Measurements from ENCODE around the gene PRIMPOL.
A peak's percentile ranks its signal among the peaks of the same experiment; 100 is the strongest.
"Not testable (repeated sequence)": the region's sequence is repeated elsewhere in the genome, so short reads cannot be mapped to it uniquely, and the experiment has no call there.

PRIMPOL gene

DNA sequence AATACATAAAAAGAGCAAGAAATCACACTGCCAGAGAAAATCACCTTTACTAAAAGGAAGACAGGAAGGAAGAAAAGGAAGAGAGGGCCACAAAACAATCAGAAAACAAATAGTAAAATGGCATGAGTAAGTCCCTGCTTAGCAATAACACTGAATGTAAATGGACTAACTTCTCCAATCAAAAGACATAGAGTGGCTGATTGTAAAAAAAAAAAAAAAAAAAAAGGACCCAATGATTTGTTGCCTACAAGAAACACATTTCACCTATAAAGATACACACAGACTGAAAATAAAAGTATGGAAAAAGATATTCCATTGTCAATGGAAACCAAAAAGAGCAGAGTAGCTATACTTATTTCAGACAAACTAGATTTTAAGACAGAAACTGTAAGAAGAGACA, 71.7 kb downstream of the PRIMPOL start:
- Histone ChIP-seq H3K4me3 (ENCODE audit: low read depth in 1 of 5, low read length in 5 of 5) (no peak overlapping the region), H3K9ac (ENCODE audit: low read length in 5 of 5) (no peak overlapping the region), H3K9me3 (ENCODE audit: control insufficient read depth in 5 of 5, low read length in 5 of 5) (peaks cover 0 to 8% (median 3%) of the 10 kb centered on the region in 5 donors), H3K36me3 (ENCODE audit: control insufficient read depth in 5 of 5, insufficient read depth in 5 of 5, low read length in 5 of 5) (peaks cover 0 to 7% (median 0%) of the 10 kb centered on the region in 5 donors), H3K27me3 (ENCODE audit: control insufficient read depth in 5 of 5, insufficient read depth in 4 of 5, low read length in 5 of 5) (no peaks in the 10 kb centered on the region), H3K27ac (ENCODE audit: low read depth, low read length) (no peak overlapping the region), H3K4me1 (ENCODE audit: control insufficient read depth in 5 of 5, insufficient read depth in 5 of 5, low read length in 5 of 5) (no peaks in the 10 kb centered on the region)

- Histone ChIP-seq H3K4me3 (ENCODE audit: low read depth in 1 of 5, low read length in 5 of 5) (no peak overlapping the region), H3K4me1 (ENCODE audit: control insufficient read depth in 5 of 5, insufficient read depth in 5 of 5, low read length in 5 of 5) (no peaks in the 10 kb centered on the region), H3K9me3 (ENCODE audit: control insufficient read depth in 5 of 5, low read length in 5 of 5) (peaks cover 0 to 8% (median 3%) of the 10 kb centered on the region in 5 donors), H3K27ac (ENCODE audit: low read depth, low read length) (no peak overlapping the region), H3K27me3 (ENCODE audit: control insufficient read depth in 5 of 5, insufficient read depth in 4 of 5, low read length in 5 of 5) (no peaks in the 10 kb centered on the region), H3K9ac (ENCODE audit: low read length in 5 of 5) (no peak overlapping the region), H3K36me3 (ENCODE audit: control insufficient read depth in 5 of 5, insufficient read depth in 5 of 5, low read length in 5 of 5) (peaks cover 0 to 6% (median 0%) of the 10 kb centered on the region in 5 donors)
Measured at GRCh38 chr4:184722798-184723197, 73.3 kb downstream of the PRIMPOL start.

- Histone ChIP-seq H3K27ac (ENCODE audit: low read depth, low read length) (no peak overlapping the region), H3K4me3 (ENCODE audit: low read depth in 1 of 5, low read length in 5 of 5) (no peak overlapping the region), H3K27me3 (ENCODE audit: control insufficient read depth in 5 of 5, insufficient read depth in 4 of 5, low read length in 5 of 5) (no peaks in the 10 kb centered on the region), H3K36me3 (ENCODE audit: control insufficient read depth in 5 of 5, insufficient read depth in 5 of 5, low read length in 5 of 5) (no peaks in the 10 kb centered on the region), H3K9ac (ENCODE audit: low read length in 5 of 5) (no peak overlapping the region), H3K9me3 (ENCODE audit: control insufficient read depth in 5 of 5, low read length in 5 of 5) (no peaks in the 10 kb centered on the region), H3K4me1 (ENCODE audit: control insufficient read depth in 5 of 5, insufficient read depth in 5 of 5, low read length in 5 of 5) (peaks cover 0 to 11% (median 4%) of the 10 kb centered on the region in 5 donors)
Measured at GRCh38 chr4:184727430-184727829, 77.9 kb downstream of the PRIMPOL start.

DNA sequence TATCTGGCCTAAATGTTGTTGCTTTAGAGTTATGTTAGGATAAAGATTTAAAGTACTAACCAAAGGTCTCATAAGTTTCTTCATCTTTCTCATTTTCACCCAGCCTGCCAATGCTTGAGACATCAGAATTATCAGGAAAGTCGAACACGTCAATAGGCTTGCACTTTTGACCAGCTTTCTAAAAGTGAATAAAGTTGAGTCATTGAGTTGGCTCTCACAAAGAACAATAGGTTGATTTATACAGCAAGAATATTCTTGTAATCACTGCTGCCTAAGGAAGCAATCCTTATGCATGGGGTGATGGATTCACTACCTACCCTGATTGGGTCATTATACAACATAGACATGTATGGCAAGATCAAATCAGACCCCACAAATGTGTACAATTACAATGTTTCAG, 79.3 kb downstream of the PRIMPOL start:
- no peaks in the 10 kb centered on the region for H3K9me3 ChIP-seq (ENCODE audit: control insufficient read depth in 5 of 5, low read length in 5 of 5)
- no peak overlapping the region for H3K9ac ChIP-seq (ENCODE audit: low read length in 5 of 5)
- peak overlapping the region; percentile 4 for H3K27ac ChIP-seq (ENCODE audit: low read depth, low read length)
- no peaks in the 10 kb centered on the region for H3K36me3 ChIP-seq (ENCODE audit: control insufficient read depth in 5 of 5, insufficient read depth in 5 of 5, low read length in 5 of 5)
- H3K4me3 ChIP-seq (ENCODE audit: low read depth in 1 of 5, low read length in 5 of 5): no peak overlapping the region
- peaks cover 0 to 25% (median 16%) of the 10 kb centered on the region in 5 donors for H3K4me1 ChIP-seq (ENCODE audit: control insufficient read depth in 5 of 5, insufficient read depth in 5 of 5, low read length in 5 of 5)
- no peaks in the 10 kb centered on the region for H3K27me3 ChIP-seq (ENCODE audit: control insufficient read depth in 5 of 5, insufficient read depth in 4 of 5, low read length in 5 of 5)

- Histone ChIP-seq H3K4me3 (ENCODE audit: low read depth in 1 of 5, low read length in 5 of 5) (no peak overlapping the region), H3K27ac (ENCODE audit: low read depth, low read length) (no peak overlapping the region), H3K27me3 (ENCODE audit: control insufficient read depth in 5 of 5, insufficient read depth in 4 of 5, low read length in 5 of 5) (no peaks in the 10 kb centered on the region), H3K4me1 (ENCODE audit: control insufficient read depth in 5 of 5, insufficient read depth in 5 of 5, low read length in 5 of 5) (peaks cover 0 to 30% (median 24%) of the 10 kb centered on the region in 5 donors), H3K9me3 (ENCODE audit: control insufficient read depth in 5 of 5, low read length in 5 of 5) (no peaks in the 10 kb centered on the region), H3K36me3 (ENCODE audit: control insufficient read depth in 5 of 5, insufficient read depth in 5 of 5, low read length in 5 of 5) (no peaks in the 10 kb centered on the region), H3K9ac (ENCODE audit: low read length in 5 of 5) (peak overlapping the region in 1 of 5 donors; percentile 16)
Measured at GRCh38 chr4:184729946-184730345, 80.4 kb downstream of the PRIMPOL start.

- H3K9ac ChIP-seq (ENCODE audit: low read length in 5 of 5): no peak overlapping the region
- H3K4me3 ChIP-seq (ENCODE audit: low read depth in 1 of 5, low read length in 5 of 5): no peak overlapping the region
- H3K36me3 ChIP-seq (ENCODE audit: control insufficient read depth in 5 of 5, insufficient read depth in 5 of 5, low read length in 5 of 5): no peaks in the 10 kb centered on the region
- no peaks in the 10 kb centered on the region for H3K27me3 ChIP-seq (ENCODE audit: control insufficient read depth in 5 of 5, insufficient read depth in 4 of 5, low read length in 5 of 5)
- peaks cover 0 to 30% (median 24%) of the 10 kb centered on the region in 5 donors for H3K4me1 ChIP-seq (ENCODE audit: control insufficient read depth in 5 of 5, insufficient read depth in 5 of 5, low read length in 5 of 5)
- H3K27ac ChIP-seq (ENCODE audit: low read depth, low read length): no peak overlapping the region
- no peaks in the 10 kb centered on the region for H3K9me3 ChIP-seq (ENCODE audit: control insufficient read depth in 5 of 5, low read length in 5 of 5)
Measured at GRCh38 chr4:184731056-184731455, 81.5 kb downstream of the PRIMPOL start.

DNA sequence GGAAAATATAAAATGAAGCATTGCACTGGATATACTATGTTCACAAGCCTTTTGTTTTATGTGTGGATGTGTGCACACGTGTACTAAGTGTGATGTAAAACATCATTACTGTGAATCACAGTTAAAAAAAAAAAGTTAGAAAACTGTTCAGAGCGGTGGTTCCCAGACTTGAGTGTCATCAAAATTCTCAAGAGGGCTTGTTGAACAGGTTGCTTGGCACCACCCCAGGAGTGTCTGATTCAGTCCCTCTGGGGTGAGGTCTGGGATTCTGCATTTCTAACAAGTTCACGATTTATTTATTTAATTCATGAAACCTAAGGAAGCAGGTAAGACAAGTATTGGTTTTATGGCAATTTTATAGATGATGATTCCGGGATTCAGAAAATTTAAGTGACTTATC, 82.6 kb downstream of the PRIMPOL start:
- Histone ChIP-seq H3K9ac (ENCODE audit: low read length in 5 of 5) (no peak overlapping the region), H3K4me3 (ENCODE audit: low read depth in 1 of 5, low read length in 5 of 5) (no peak overlapping the region), H3K27ac (ENCODE audit: low read depth, low read length) (no peak overlapping the region), H3K4me1 (ENCODE audit: control insufficient read depth in 5 of 5, insufficient read depth in 5 of 5, low read length in 5 of 5) (peaks cover 0 to 30% (median 24%) of the 10 kb centered on the region in 5 donors), H3K9me3 (ENCODE audit: control insufficient read depth in 5 of 5, low read length in 5 of 5) (no peaks in the 10 kb centered on the region), H3K36me3 (ENCODE audit: control insufficient read depth in 5 of 5, insufficient read depth in 5 of 5, low read length in 5 of 5) (no peaks in the 10 kb centered on the region), H3K27me3 (ENCODE audit: control insufficient read depth in 5 of 5, insufficient read depth in 4 of 5, low read length in 5 of 5) (no peaks in the 10 kb centered on the region)

DNA sequence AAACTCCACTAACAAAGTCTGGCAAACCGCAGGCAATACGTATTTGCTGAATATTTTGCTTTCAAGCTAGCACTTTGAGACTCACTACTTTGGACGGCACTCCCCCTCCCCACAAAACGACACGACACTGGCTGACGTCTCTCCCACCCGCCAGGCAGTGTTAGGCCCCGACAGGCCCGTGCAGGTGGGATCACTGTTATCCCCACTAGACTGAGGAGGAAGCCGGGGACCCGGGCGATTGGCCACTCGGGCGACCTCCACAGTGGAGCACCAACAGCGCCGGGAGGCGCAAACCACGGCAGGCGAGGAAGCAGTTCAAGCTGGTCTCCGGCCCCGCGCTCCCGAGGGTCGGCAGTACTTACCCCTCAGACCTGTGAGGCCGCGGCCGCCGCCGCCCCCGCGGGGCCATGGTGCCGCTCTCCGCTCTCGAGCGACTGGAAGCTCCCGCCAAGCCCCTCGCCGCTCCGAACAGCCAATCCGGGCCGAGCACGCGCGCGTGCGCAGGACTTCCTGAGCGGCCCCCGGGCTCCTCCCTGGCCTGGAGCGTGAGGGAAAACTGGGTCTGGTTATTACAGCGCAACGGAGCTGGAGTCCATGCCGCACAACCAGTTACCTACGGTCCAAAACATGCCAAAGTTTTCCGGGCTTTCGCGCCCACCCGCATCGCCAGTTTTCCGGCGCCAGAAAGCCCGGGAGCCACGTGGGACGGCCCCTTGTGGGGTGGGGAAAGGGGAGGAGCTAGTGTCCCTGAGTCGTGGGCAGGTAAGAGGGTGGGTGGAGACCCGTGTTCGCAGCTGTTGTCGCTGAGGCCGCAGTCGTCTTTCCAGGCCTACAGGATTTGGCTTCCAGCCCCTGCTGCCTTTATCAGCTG, 84.4 kb downstream of the PRIMPOL start, which contains the start of gene CENPU:
Gene CENPU, minus strand, starts transcription at position 443 of the 871 bp plus-strand sequence. Its CDS starts 34 bp downstream, at position 409.
- H3K9me3 ChIP-seq (ENCODE audit: control insufficient read depth in 5 of 5, low read length in 5 of 5): no peaks in the 10 kb centered on the region
- no peaks in the 10 kb centered on the region for H3K27me3 ChIP-seq (ENCODE audit: control insufficient read depth in 5 of 5, insufficient read depth in 4 of 5, low read length in 5 of 5)
- peaks cover 0 to 30% (median 24%) of the 10 kb centered on the region in 5 donors for H3K4me1 ChIP-seq (ENCODE audit: control insufficient read depth in 5 of 5, insufficient read depth in 5 of 5, low read length in 5 of 5)
- peak within 1 kb of the TSS in 4 of 5 donors; percentile 78 to 83 (median 79) for H3K9ac ChIP-seq (ENCODE audit: low read length in 5 of 5)
- peak within 1 kb of the TSS; percentile 11 for H3K27ac ChIP-seq (ENCODE audit: low read depth, low read length)
- peak within 1 kb of the TSS; percentile 87 to 90 (median 87) for H3K4me3 ChIP-seq (ENCODE audit: low read depth in 1 of 5, low read length in 5 of 5)
- no peaks in the 10 kb centered on the region for H3K36me3 ChIP-seq (ENCODE audit: control insufficient read depth in 5 of 5, insufficient read depth in 5 of 5, low read length in 5 of 5)

- Histone ChIP-seq H3K9me3 (ENCODE audit: control insufficient read depth in 5 of 5, low read length in 5 of 5) (no peaks in the 10 kb centered on the region), H3K36me3 (ENCODE audit: control insufficient read depth in 5 of 5, insufficient read depth in 5 of 5, low read length in 5 of 5) (no peaks in the 10 kb centered on the region), H3K27me3 (ENCODE audit: control insufficient read depth in 5 of 5, insufficient read depth in 4 of 5, low read length in 5 of 5) (no peaks in the 10 kb centered on the region), H3K4me3 (ENCODE audit: low read depth in 1 of 5, low read length in 5 of 5) (peak overlapping the region; percentile 84 to 89 (median 87)), H3K9ac (ENCODE audit: low read length in 5 of 5) (peak overlapping the region in 3 of 5 donors; percentile 60 to 78 (median 78)), H3K4me1 (ENCODE audit: control insufficient read depth in 5 of 5, insufficient read depth in 5 of 5, low read length in 5 of 5) (peaks cover 0 to 27% (median 23%) of the 10 kb centered on the region in 5 donors), H3K27ac (ENCODE audit: low read depth, low read length) (no peak overlapping the region)
Measured at GRCh38 chr4:184734758-184735157, 85.2 kb downstream of the PRIMPOL start.

GRCh38 chr4:184739575-184739974, 90.0 kb downstream of the PRIMPOL start:
- not testable (repeated sequence) for H3K4me3 ChIP-seq (ENCODE audit: low read depth in 1 of 5, low read length in 5 of 5); H3K9me3 ChIP-seq (ENCODE audit: control insufficient read depth in 5 of 5, low read length in 5 of 5); H3K4me1 ChIP-seq (ENCODE audit: control insufficient read depth in 5 of 5, insufficient read depth in 5 of 5, low read length in 5 of 5); H3K27ac ChIP-seq (ENCODE audit: low read depth, low read length); H3K36me3 ChIP-seq (ENCODE audit: control insufficient read depth in 5 of 5, insufficient read depth in 5 of 5, low read length in 5 of 5); H3K9ac ChIP-seq (ENCODE audit: low read length in 5 of 5); H3K27me3 ChIP-seq (ENCODE audit: control insufficient read depth in 5 of 5, insufficient read depth in 4 of 5, low read length in 5 of 5)
